Measurements from ENCODE around the gene ZNF598.
A peak's percentile ranks its signal among the peaks of the same experiment; 100 is the strongest.

ZNF598 gene

DNA sequence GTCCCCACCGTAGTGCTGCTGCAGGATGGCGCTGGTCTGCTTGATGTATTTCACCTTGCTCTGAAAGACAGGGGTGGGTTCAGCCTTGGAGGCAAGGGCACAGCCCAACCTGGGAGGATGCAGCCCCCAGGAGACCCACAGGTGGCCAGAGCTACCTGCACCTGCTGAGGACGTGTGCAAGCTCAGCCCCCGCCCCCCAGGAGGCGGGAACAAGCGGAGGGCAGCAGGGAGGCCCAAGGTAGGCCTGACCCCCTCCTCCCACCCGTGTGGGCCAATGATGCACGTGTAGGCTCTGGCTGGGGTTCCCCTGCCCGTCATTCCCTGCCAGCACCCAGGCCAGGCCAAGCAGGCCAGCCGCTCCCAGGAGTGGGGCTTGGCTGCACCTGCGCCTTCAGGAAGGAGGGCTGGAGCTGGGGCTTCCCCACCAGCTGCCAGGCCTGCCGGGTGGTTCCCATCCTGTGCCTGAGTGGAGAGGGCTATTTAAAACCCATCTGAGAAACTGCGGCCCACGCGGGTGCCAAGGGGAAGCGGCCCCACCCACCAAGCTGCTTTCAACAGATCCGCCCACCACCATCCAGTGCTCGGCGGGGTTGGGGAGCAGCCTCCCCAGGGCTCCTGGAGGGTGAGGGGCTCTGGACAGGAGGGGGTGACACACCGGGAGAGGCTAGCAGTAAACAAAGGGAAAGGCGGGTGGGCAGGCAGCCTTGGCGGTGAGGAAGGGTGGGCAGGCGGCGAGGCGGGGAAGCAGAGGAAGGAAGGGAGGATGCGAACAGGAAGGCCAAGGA is 34.2 kb upstream of the ZNF598 start:
- 0 out of 2 replicates have a peak, but pooled peaks have one; percentile 7 for TF ChIP-seq ZBTB7A (IDR thresholded peaks at IDR 0.05; ENCODE audit: low read depth)
- TF ChIP-seq, protein P1, sequence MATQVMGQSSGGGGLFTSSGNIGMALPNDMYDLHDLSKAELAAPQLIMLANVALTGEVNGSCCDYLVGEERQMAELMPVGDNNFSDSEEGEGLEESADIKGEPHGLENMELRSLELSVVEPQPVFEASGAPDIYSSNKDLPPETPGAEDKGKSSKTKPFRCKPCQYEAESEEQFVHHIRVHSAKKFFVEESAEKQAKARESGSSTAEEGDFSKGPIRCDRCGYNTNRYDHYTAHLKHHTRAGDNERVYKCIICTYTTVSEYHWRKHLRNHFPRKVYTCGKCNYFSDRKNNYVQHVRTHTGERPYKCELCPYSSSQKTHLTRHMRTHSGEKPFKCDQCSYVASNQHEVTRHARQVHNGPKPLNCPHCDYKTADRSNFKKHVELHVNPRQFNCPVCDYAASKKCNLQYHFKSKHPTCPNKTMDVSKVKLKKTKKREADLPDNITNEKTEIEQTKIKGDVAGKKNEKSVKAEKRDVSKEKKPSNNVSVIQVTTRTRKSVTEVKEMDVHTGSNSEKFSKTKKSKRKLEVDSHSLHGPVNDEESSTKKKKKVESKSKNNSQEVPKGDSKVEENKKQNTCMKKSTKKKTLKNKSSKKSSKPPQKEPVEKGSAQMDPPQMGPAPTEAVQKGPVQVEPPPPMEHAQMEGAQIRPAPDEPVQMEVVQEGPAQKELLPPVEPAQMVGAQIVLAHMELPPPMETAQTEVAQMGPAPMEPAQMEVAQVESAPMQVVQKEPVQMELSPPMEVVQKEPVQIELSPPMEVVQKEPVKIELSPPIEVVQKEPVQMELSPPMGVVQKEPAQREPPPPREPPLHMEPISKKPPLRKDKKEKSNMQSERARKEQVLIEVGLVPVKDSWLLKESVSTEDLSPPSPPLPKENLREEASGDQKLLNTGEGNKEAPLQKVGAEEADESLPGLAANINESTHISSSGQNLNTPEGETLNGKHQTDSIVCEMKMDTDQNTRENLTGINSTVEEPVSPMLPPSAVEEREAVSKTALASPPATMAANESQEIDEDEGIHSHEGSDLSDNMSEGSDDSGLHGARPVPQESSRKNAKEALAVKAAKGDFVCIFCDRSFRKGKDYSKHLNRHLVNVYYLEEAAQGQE (IDR thresholded peaks at IDR 0.05; ENCODE audit: low read depth): no peak

DNA sequence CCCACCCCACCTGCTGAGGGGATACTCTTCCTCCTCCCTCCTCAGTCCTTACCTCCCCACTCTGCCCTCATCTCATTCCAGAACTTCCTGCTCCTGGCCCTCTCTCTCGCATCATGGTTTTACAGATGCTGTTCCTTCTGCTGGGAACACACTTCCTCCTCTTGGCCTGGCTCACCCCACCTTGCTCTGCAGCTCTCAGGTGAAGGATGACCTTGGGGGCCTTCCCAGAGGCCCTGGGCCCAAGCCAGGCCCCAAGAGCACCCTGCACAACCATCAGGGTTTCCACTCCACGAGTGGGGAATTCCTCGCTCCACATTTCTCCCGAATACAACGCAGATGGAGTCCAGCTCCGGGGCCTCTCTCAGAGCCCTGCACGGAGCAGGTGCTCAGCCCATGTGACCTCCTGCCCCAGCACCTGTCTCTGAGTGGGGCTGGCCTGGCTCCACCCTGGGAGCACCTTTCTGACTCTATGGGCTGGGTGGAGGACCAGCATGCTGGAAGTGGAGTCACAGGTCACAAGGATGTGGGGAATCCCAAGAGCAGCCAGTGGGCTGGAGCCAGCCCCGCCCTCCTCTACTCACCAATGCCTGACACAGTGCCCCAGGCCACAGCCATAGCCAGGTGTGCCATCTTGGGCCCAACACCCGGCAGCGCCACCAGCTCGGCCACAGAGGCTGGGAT is 33.5 kb upstream of the ZNF598 start:
- no peak for TF ChIP-seq ZBTB7A (IDR thresholded peaks at IDR 0.05; ENCODE audit: low read depth)
- TF ChIP-seq NFIC (IDR thresholded peaks at IDR 0.05): no peak
- TF ChIP-seq TEAD4 (IDR thresholded peaks at IDR 0.05): no peak
- TF ChIP-seq, protein P1 (IDR thresholded peaks at IDR 0.05; ENCODE audit: low read depth): no peak
- no peak for TF ChIP-seq CREB1 (IDR thresholded peaks at IDR 0.05; ENCODE audit: low read depth)
- TF ChIP-seq EP300 (IDR thresholded peaks at IDR 0.05; ENCODE audit: borderline replicate concordance): no peak
- no peak for TF ChIP-seq YY1 (IDR thresholded peaks at IDR 0.05; ENCODE audit: low read depth)
- no peak for TF ChIP-seq EGR1 (IDR thresholded peaks at IDR 0.05)
- TF ChIP-seq TCF12 (IDR thresholded peaks at IDR 0.05; ENCODE audit: low read depth): 0 out of 2 replicates have a peak, but pooled peaks have one; percentile 1
- TF ChIP-seq CEBPB (IDR thresholded peaks at IDR 0.05): no peak
- TF ChIP-seq, protein P2, sequence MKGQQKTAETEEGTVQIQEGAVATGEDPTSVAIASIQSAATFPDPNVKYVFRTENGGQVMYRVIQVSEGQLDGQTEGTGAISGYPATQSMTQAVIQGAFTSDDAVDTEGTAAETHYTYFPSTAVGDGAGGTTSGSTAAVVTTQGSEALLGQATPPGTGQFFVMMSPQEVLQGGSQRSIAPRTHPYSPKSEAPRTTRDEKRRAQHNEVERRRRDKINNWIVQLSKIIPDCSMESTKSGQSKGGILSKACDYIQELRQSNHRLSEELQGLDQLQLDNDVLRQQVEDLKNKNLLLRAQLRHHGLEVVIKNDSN (IDR thresholded peaks at IDR 0.05): peak; percentile 57
- no peak for TF ChIP-seq TAF1 (IDR thresholded peaks at IDR 0.05; ENCODE audit: low read depth)
- TF ChIP-seq RAD21 (IDR thresholded peaks at IDR 0.05; ENCODE audit: low read depth): no peak

DNA sequence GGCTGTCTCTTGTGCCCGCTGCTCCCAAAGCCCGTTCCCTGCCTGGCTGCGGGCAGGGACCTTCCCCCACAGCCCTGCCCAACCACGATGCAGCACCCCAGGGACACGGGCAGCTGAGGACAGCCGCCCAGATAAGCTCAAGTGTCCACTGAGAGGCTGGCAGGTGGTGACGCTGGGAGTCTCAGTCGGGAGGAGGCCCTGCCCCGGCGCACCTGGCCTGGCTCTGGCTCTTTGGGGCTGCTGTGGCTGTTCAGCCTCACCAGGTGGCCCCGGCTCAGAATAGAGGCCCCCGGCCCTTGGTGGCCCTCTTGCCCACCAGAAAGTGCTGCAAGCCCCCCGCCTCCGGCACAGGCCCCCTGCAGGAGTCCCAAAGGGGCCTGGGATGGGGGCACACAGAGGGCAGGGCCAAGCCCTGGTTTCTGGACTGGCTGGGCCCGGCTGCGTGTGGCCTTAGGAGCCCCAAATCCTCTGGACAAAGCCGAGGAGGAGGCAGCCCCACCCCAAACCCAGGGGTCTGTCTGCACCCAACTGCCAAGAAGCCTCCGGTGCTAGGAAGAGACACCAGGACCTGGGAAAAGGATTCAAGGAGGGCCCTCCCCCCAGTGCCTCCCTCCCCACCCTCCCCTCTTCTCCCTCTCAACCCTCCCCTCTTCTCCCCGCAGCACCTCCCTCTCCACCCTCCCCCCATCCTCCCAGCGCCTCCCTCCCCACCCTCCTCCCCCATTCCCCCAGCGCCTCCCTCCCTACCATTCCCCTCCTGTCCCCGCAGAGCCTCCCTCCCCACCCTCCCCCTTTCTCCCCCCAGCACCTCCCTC is 32.8 kb upstream of the ZNF598 start:
- TF ChIP-seq RAD21 (IDR thresholded peaks at IDR 0.05; ENCODE audit: low read depth) (0 out of 2 replicates have a peak, but pooled peaks have one; percentile 5), TCF12 (IDR thresholded peaks at IDR 0.05; ENCODE audit: low read depth) (peak; percentile 74), EP300 (IDR thresholded peaks at IDR 0.05; ENCODE audit: borderline replicate concordance) (peak; percentile 22; the same call in 1 of the 2 replicates), CREB1 (IDR thresholded peaks at IDR 0.05; ENCODE audit: low read depth) (no peak)

DNA sequence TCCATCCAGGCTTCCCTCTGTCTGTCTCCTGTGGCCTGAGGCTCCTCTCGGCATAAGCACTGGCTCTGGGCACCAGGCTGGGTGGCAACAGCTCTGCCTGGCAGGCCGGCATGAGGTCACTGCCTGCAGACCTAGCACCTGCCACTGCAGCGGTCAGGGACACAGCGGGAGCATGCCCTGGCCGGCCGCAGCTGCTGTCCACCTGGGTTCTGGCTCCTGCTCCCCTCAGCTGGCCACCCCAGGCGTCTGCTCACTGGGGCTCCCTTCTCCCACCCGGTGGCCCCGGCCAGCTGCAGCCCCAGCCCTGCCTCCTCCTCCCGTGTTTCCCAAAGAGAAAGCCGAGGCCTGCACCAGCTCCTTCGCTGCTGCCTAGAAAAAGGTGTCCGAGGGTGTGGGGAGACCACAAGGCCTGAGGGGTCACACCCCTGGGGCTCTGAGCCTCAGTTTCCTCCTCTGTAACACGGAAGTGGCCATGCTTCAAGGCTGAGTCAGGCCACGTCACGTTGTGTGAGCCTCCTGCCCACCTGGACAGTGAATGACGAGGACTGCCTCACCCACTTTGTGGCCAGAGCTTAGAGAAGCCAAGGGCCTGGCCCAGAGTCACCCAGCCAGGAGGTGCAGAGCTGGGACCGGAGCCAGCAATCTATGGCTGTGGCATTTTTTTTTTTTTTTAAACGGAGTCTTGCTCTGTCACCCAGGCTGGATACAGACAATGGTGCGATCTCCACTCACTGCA is 31.3 kb upstream of the ZNF598 start:
- TF ChIP-seq RAD21 (IDR thresholded peaks at IDR 0.05; ENCODE audit: low read depth) (no peak; the same call in 1 of the 2 replicates), EP300 (IDR thresholded peaks at IDR 0.05; ENCODE audit: borderline replicate concordance) (no peak), YY1 (IDR thresholded peaks at IDR 0.05; ENCODE audit: low read depth) (0 out of 2 replicates have a peak, but pooled peaks have one; percentile 38), NFIC (IDR thresholded peaks at IDR 0.05) (peak; percentile 87), ZBTB7A (IDR thresholded peaks at IDR 0.05; ENCODE audit: low read depth) (no peak; the same call in 1 of the 2 replicates), CREB1 (IDR thresholded peaks at IDR 0.05; ENCODE audit: low read depth) (0 out of 2 replicates have a peak, but pooled peaks have one; percentile 46), TEAD4 (IDR thresholded peaks at IDR 0.05) (peak; percentile 27; the same call in 1 of the 2 replicates), TAF1 (IDR thresholded peaks at IDR 0.05; ENCODE audit: low read depth) (no peak), FOXM1 (IDR thresholded peaks at IDR 0.05; ENCODE audit: borderline replicate concordance, low read depth) (peak; percentile 51; the same call in 1 of the 2 replicates), CEBPB (IDR thresholded peaks at IDR 0.05) (no peak), TCF12 (IDR thresholded peaks at IDR 0.05; ENCODE audit: low read depth) (peak; percentile 75), EGR1 (IDR thresholded peaks at IDR 0.05) (no peak)
- TF ChIP-seq, protein P2 (IDR thresholded peaks at IDR 0.05): no peak
- TF ChIP-seq, protein P3, sequence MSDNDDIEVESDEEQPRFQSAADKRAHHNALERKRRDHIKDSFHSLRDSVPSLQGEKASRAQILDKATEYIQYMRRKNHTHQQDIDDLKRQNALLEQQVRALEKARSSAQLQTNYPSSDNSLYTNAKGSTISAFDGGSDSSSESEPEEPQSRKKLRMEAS (IDR thresholded peaks at IDR 0.05): peak; percentile 93
- TF ChIP-seq, protein P1 (IDR thresholded peaks at IDR 0.05; ENCODE audit: low read depth): no peak
